HUES6 (cell line): ENCODE measurements around the gene DCAF11.

Experiments used
- H3K27ac ChIP-seq: 2 replicates; pipeline ENCODE4 v1.7.0; 2013; ENCODE audit warnings: low read depth, mild to moderate bottlenecking, low read length, inconsistent platforms
- H3K27me3 ChIP-seq: 2 replicates; pipeline ENCODE4 v1.6.1; 2013; ENCODE audit warnings: low read length; ENCODE audit not compliant: control insufficient read depth, insufficient read depth
- H3K36me3 ChIP-seq: 2 replicates; pipeline ENCODE4 v1.6.1; 2013; ENCODE audit warnings: low read length; ENCODE audit not compliant: control insufficient read depth, insufficient read depth
- H3K4me1 ChIP-seq: 2 replicates; pipeline ENCODE4 v1.6.1; 2013; ENCODE audit warnings: low read length; ENCODE audit not compliant: control insufficient read depth, insufficient read depth
- H3K4me3 ChIP-seq: 2 replicates; pipeline ENCODE4 v1.5.1; 2013; ENCODE audit warnings: low read depth, low read length
- H3K9ac ChIP-seq: one replicate; pipeline ENCODE4 v1.6.1; 2013; ENCODE audit warnings: mild to moderate bottlenecking, low read length
- H3K9me3 ChIP-seq: 2 replicates; pipeline ENCODE4 v1.6.1; 2013; ENCODE audit warnings: low read depth, low read length; ENCODE audit not compliant: control insufficient read depth, insufficient read depth

Gene DCAF11

DNA sequence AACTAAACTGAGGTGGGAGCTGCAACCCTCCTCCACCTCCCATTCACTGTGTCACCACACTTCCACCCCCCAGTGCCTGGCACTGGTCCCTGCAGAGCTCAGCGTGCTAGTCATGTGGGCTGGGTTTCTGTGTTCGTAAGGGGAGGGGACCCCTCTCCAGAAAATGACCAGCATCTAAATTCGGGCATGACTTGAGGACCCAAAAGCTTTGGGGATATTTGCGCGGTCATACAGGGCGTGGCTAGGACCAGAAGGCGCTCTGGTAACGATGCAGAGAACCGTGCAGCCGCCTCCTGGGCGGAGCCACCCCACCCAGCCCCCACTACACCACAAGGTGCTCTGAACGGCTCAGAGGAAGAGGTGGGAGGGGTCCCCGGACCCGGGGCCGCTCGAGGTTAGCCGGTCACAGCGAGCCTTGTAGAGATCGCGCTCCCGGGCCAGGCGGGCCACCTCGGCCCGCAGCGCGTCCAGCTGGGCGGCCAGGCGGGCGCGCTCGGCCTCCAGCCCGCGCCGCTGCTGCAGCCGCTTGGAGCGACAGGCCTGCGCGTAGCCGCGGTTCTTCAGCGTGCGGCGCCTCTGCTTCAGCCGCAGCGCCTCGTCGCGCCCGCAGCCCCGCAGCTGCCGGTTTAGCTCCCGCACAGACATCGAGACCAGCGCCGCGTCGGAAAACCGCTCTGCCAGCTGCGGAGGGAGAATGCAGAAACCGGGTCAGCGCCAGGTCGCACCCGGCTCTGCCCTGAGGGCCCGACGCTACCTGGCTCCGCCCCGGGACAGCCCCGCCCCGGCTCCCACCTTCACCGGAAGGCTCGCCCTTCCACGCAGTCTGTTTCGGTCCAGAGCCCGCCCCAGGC is 33.5 kb upstream of the DCAF11 start:
- Histone ChIP-seq H3K36me3 (no peaks in the 10 kb centered on the region), H3K9me3 (no peaks in the 10 kb centered on the region), H3K27me3 (peaks cover 37% of the 10 kb centered on the region), H3K4me1 (peaks cover 25% of the 10 kb centered on the region), H3K4me3 (peak overlapping the region; percentile 73), H3K27ac (no peak overlapping the region), H3K9ac (peak overlapping the region; percentile 33)

DNA sequence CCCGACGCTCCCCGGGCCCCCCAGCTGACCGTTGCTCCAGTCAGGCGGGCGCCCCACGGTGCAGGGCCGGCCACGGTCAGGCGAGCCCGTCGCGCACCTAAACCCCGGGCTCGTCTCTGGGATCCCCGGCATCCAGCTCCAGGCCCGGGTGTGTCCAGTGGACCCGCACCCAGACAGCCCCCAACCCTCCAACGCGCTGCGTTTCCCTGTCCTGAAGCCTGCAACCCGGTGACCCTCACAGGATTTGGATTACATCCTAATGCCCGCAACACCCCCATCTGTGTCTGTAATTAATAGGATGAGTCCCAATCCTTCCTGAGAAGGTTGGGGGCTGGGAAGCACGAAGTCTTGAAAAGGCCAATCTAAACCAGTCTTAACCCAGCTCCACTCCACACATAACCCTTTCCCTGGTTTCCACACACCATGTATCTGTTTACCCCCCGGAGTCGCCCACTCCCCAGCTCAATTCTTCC is 32.8 kb upstream of the DCAF11 start:
- Histone ChIP-seq H3K27ac (no peak overlapping the region), H3K4me3 (peak overlapping the region; percentile 73), H3K36me3 (no peaks in the 10 kb centered on the region), H3K4me1 (peaks cover 25% of the 10 kb centered on the region), H3K27me3 (peaks cover 37% of the 10 kb centered on the region), H3K9me3 (no peaks in the 10 kb centered on the region), H3K9ac (no peak overlapping the region)

DNA sequence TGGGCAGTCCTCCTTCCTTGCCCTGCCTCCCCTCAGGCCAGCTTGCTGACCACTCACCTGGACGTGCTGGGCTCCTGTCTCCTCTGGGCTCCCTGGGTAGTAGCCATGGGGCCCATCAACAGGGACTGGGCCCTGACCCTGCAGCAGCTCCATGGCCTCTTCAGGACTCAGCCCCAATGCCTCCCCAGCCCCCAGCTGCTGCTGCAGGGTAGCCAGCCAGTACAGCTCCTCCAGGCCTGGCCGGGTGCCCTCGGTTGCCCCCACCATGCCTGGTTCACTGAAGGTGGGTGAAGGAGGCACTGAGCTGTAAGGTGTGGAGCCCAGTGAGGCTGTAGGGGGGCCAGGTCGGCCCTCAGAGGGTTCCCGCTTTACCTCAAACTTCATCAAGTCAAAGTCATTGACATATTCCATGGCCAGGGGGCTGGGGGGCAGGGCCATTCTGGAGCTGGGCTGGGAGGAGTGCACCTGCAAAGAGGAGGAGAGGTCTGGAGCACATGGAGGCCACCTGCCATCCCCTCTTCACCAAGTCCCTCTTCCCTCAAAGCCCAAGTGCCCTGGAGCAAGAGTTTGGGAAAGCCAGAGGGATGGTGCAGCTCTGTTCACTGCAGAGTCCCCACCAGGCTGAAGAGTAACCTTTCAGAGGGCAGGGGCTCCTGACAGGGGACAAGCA is 32.0 kb upstream of the DCAF11 start:
- no peaks in the 10 kb centered on the region for H3K9me3 ChIP-seq
- no peak overlapping the region for H3K27ac ChIP-seq
- H3K4me3 ChIP-seq, result no peak overlapping the region
- no peak overlapping the region for H3K9ac ChIP-seq
- H3K27me3 ChIP-seq, result peaks cover 37% of the 10 kb centered on the region
- peaks cover 25% of the 10 kb centered on the region for H3K4me1 ChIP-seq
- H3K36me3 ChIP-seq, result no peaks in the 10 kb centered on the region

DNA sequence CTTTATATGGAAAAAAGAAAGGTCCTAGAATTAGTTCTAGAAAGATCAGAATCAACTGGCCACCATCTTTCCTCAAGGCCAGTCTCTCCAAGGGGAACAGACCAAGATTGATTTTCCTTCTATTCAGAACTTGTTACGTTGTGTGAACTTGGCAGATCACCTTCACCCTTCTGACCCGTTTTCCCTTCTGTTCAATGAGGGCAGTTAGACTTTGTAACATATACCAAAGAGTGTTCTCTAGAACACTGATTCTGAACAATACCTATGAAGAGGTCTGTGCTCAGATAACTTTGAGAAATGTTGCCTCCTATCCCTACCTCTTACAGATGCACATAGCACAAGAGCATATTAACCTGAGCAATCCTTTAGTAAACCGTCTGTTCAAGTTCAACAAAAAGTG is 31.1 kb upstream of the DCAF11 start:
- Histone ChIP-seq H3K4me1 (peaks cover 25% of the 10 kb centered on the region), H3K27me3 (peaks cover 37% of the 10 kb centered on the region), H3K9ac (no peak overlapping the region), H3K27ac (no peak overlapping the region), H3K36me3 (no peaks in the 10 kb centered on the region), H3K4me3 (no peak overlapping the region), H3K9me3 (no peaks in the 10 kb centered on the region)

DNA sequence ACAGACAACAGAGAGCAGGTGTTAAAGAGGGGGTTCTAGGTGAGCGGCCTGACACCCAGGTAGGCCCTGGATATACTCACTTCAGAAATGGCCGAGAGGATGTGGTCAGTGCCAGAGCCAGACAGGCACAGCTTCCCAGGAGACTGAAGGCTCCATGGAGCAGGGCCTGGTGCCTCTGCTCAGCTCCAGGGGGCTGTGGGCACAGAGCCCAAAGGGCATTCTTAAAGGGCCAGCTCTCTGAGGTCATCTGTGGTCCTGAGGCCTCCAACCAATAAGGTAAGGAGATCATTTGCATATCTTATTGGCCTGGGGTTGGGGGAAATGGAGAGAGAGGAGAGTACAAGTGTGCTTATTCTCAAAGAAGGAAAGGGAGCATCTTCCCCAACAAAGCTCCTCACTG is 30.1 kb upstream of the DCAF11 start:
- Histone ChIP-seq H3K4me3 (no peak overlapping the region), H3K36me3 (no peaks in the 10 kb centered on the region), H3K27ac (no peak overlapping the region), H3K9me3 (no peaks in the 10 kb centered on the region), H3K4me1 (peaks cover 22% of the 10 kb centered on the region), H3K27me3 (peaks cover 37% of the 10 kb centered on the region), H3K9ac (no peak overlapping the region)

DNA sequence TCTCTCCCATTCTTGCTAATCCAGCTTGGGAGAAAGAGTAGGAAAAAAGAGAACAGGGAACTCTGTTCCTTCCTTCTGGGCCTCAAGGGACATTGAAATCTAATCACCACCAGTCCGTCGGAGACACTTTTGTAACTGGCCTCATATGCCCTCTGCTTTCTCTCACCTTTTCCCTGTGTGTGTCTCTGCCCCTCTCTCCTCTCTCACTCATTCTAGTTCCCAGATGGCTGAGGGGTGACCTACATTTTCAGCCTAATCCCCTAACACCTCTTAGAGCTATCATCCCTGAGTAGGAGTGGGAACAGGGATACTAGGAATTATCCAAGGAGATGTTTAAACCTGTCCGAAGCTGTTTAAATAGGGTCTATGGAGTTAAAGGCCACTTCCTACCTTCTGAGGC is 29.4 kb upstream of the DCAF11 start:
- H3K27me3 ChIP-seq, result peaks cover 37% of the 10 kb centered on the region
- no peaks in the 10 kb centered on the region for H3K36me3 ChIP-seq
- H3K27ac ChIP-seq, result no peak overlapping the region
- H3K9me3 ChIP-seq, result no peaks in the 10 kb centered on the region
- H3K9ac ChIP-seq, result no peak overlapping the region
- peaks cover 14% of the 10 kb centered on the region for H3K4me1 ChIP-seq
- no peak overlapping the region for H3K4me3 ChIP-seq

DNA sequence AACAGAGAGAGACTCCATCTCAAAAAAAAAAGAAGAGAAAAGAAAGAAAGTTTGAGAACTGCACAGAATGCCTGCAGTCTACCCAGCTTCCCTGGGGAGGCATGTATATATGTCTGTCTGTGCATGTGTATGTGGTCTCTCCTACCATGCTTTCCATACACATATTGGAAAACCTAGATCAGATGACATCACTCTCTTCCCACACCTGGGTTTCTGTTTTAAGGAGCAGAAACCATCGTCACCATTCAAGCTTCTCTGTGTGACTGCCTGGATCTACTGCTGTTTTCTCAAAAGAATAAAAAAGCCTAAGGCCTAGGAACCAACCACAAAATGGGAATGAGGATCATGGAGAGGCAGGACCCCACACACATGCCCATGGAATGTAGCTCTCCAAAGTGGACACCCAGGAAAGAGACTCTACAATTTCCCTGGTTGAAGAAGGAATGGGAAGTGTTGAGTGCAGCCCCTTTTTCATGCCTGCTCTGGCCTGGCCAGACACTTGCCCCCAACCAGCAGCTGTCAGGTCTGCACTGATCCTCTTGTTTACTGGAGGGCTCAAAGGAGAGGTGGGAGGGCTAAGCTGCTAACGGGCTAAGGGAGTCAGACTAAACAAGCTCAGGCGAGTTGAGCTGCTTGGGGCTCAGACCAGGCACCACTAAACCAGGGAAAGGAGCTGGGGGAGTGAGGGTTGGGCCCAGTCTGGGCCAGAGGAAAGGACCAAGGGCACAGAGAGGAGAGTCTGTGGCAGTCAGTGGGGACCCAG is 28.2 kb upstream of the DCAF11 start:
- H3K9ac ChIP-seq, result no peak overlapping the region
- H3K4me3 ChIP-seq, result no peak overlapping the region
- H3K4me1 ChIP-seq, result peaks cover 8% of the 10 kb centered on the region; the same call in 1 of the 2 replicates
- H3K36me3 ChIP-seq, result no peaks in the 10 kb centered on the region
- H3K27me3 ChIP-seq, result peaks cover 32% of the 10 kb centered on the region
- H3K9me3 ChIP-seq, result no peaks in the 10 kb centered on the region
- H3K27ac ChIP-seq, result no peak overlapping the region

DNA sequence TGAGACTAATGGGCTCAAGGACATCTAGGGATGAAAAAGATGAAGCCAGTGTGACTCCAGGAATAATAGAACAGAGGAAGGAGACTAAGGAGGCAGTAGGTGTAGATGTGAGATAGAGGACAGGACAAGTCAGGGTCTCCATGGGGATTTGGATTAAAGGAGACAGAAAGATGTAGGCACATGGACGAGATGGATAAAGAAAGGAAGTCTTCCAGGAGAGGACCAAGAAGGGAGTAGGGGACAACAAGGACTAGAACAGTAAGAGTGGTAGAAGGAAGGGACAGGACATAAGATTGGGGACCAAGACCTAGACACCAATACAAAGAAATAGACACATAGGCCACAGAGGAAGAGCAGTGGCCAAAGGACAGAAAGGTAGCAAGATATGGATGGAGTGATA is 27.6 kb upstream of the DCAF11 start:
- Histone ChIP-seq H3K4me1 (peaks cover 4% of the 10 kb centered on the region; the same call in 1 of the 2 replicates), H3K4me3 (no peak overlapping the region), H3K27me3 (peaks cover 28% of the 10 kb centered on the region), H3K36me3 (no peaks in the 10 kb centered on the region), H3K9me3 (no peaks in the 10 kb centered on the region), H3K9ac (no peak overlapping the region), H3K27ac (no peak overlapping the region)

DNA sequence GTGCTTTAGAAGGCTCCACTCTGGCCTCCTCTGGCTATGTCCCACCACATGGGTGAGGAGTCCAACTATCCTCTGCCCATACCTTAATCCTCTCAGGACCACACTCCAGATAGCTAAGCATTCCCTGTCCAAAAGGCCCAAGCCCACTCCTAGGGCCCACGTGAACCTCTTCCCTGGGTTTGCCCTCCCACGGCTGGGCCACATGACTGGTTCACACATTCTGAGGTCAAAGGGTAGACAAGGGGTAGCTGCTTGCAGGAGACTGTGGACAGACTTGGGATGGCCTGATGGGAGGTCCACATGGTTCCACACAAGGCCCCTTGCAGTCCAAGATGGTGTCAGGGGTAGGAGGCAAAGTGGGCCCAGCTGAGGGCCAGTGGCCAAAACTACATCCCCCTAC is 26.5 kb upstream of the DCAF11 start:
- peaks cover 1% of the 10 kb centered on the region; the same call in 1 of the 2 replicates for H3K4me1 ChIP-seq
- no peak overlapping the region for H3K4me3 ChIP-seq
- no peaks in the 10 kb centered on the region for H3K9me3 ChIP-seq
- no peak overlapping the region for H3K27ac ChIP-seq
- H3K9ac ChIP-seq, result no peak overlapping the region
- peaks cover 17% of the 10 kb centered on the region for H3K27me3 ChIP-seq
- no peaks in the 10 kb centered on the region for H3K36me3 ChIP-seq

DNA sequence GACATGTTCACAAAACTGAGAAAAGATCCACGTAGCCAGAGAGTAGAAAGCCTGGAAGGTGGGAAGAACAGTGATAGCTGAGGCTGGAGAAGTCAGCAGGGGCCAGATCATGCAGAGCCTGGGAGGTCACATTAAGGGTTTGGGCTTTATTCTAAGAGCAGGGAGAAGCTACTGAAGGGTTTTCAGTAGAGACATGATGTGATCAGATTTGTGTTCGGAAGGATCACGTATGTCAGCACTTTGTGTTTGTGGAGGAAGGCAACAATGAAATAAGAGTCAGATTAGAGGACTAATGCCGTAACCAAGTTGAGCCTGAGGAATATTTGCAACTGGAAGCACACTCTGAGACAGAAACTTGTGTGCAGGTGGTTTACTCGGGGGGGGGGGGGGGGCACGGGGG is 24.7 kb upstream of the DCAF11 start:
- H3K4me3 ChIP-seq, result no peak overlapping the region
- H3K27ac ChIP-seq, result no peak overlapping the region
- H3K4me1 ChIP-seq, result peaks cover 10% of the 10 kb centered on the region
- H3K36me3 ChIP-seq, result no peaks in the 10 kb centered on the region
- no peak overlapping the region for H3K9ac ChIP-seq
- no peaks in the 10 kb centered on the region; the same call in 1 of the 2 replicates for H3K27me3 ChIP-seq
- no peaks in the 10 kb centered on the region for H3K9me3 ChIP-seq
